HEK293 (cell line): Measurements from ENCODE around the gene VEZF1.

Experiments
- EGR2 ChIP-seq: fragments of 450-650 bp; formaldehyde crosslinking; IDR thresholded peaks from 2 replicates; pipeline ENCODE4 v1.5.1; 2016; ENCODE audit warnings: low read depth, missing biosample characterization, missing genetic modification characterization
- GLIS1 ChIP-seq: fragments of 450-650 bp; formaldehyde crosslinking; IDR thresholded peaks from 2 replicates; pipeline ENCODE4 v1.5.1; 2016; ENCODE audit warnings: missing biosample characterization, missing genetic modification characterization
- GLIS2 ChIP-seq: fragments of 450-650 bp; formaldehyde crosslinking; IDR thresholded peaks from 2 replicates; pipeline ENCODE4 v1.5.1; 2016; ENCODE audit warnings: missing biosample characterization, missing genetic modification characterization
- KLF7 ChIP-seq: fragments of 450-650 bp; formaldehyde crosslinking; IDR thresholded peaks from 2 replicates; pipeline ENCODE4 v1.5.1; 2016; ENCODE audit warnings: missing biosample characterization, missing genetic modification characterization, borderline replicate concordance
- PRDM10 ChIP-seq: fragments of 450-650 bp; formaldehyde crosslinking; IDR thresholded peaks from 2 replicates; pipeline ENCODE4 v1.5.1; 2016; ENCODE audit warnings: missing biosample characterization, missing genetic modification characterization
- REPIN1 ChIP-seq: fragments of 450-650 bp; formaldehyde crosslinking; IDR thresholded peaks from 2 replicates; pipeline ENCODE4 v1.5.1; 2017; ENCODE audit warnings: missing biosample characterization, missing genetic modification characterization, low read depth
- SP7 ChIP-seq: fragments of 450-650 bp; formaldehyde crosslinking; IDR thresholded peaks from 2 replicates; pipeline ENCODE4 v1.5.1; 2016; ENCODE audit warnings: missing biosample characterization, missing genetic modification characterization
- YY1 ChIP-seq: fragments of 450-650 bp; formaldehyde crosslinking; IDR thresholded peaks from 2 replicates; pipeline ENCODE4 v1.5.1; 2018; ENCODE audit warnings: missing biosample characterization, missing genetic modification characterization
- ZBTB44 ChIP-seq: fragments of 450-650 bp; IDR thresholded peaks from 2 replicates; pipeline ENCODE4 v1.5.1; 2018; ENCODE audit warnings: missing biosample characterization, mild to moderate bottlenecking, missing genetic modification characterization
- ZBTB7A ChIP-seq: fragments of 450-650 bp; formaldehyde crosslinking; IDR thresholded peaks from 2 replicates; pipeline ENCODE4 v1.5.1; 2016; ENCODE audit warnings: low read depth, missing biosample characterization, missing genetic modification characterization
- ZEB2 ChIP-seq: fragments of 450-650 bp; formaldehyde crosslinking; IDR thresholded peaks from 2 replicates; pipeline ENCODE4 v1.5.1; 2016; ENCODE audit warnings: missing biosample characterization, missing genetic modification characterization
- ZFHX2 ChIP-seq: fragments of 450-650 bp; formaldehyde crosslinking; conservative IDR thresholded peaks from 2 replicates; pipeline ENCODE4 v1.5.1; 2016; ENCODE audit warnings: missing biosample characterization, missing genetic modification characterization
- ZNF132 ChIP-seq: fragments of 450-650 bp; formaldehyde crosslinking; IDR thresholded peaks from 2 replicates; pipeline ENCODE4 v1.5.1; 2017; ENCODE audit warnings: missing biosample characterization, missing genetic modification characterization, borderline replicate concordance
- ZNF138 ChIP-seq: fragments of 450-650 bp; formaldehyde crosslinking; IDR thresholded peaks from 2 replicates; pipeline ENCODE4 v1.5.1; 2016; ENCODE audit warnings: missing biosample characterization, missing genetic modification characterization, borderline replicate concordance
- ZNF24 ChIP-seq: fragments of 450-650 bp; formaldehyde crosslinking; IDR thresholded peaks from 2 replicates; pipeline ENCODE4 v1.5.1; 2016; ENCODE audit warnings: missing biosample characterization, missing genetic modification characterization
- ZNF280C ChIP-seq: fragments of 450-650 bp; formaldehyde crosslinking; IDR thresholded peaks from 2 replicates; pipeline ENCODE4 v1.5.1; 2016; ENCODE audit warnings: missing biosample characterization, missing genetic modification characterization
- ZNF324 ChIP-seq: fragments of 450-650 bp; formaldehyde crosslinking; IDR thresholded peaks from 2 replicates; pipeline ENCODE4 v1.5.1; 2016; ENCODE audit warnings: missing biosample characterization, missing genetic modification characterization
- ZNF354C ChIP-seq: fragments of 450-650 bp; formaldehyde crosslinking; IDR thresholded peaks from 2 replicates; pipeline ENCODE4 v1.5.1; 2016; ENCODE audit warnings: missing biosample characterization, missing genetic modification characterization, low read depth, borderline replicate concordance
- ZNF423 ChIP-seq: fragments of 450-650 bp; formaldehyde crosslinking; IDR thresholded peaks from 2 replicates; pipeline ENCODE4 v1.5.1; 2016; ENCODE audit warnings: missing biosample characterization, missing genetic modification characterization
- ZNF449 ChIP-seq: fragments of 450-650 bp; formaldehyde crosslinking; IDR thresholded peaks from 2 replicates; pipeline ENCODE4 v1.5.1; 2017; ENCODE audit warnings: missing biosample characterization, mild to moderate bottlenecking, missing genetic modification characterization, moderate library complexity
- ZNF521 ChIP-seq: fragments of 450-650 bp; formaldehyde crosslinking; IDR thresholded peaks from 2 replicates; pipeline ENCODE4 v1.5.1; 2017; ENCODE audit warnings: missing biosample characterization, mild to moderate bottlenecking, missing genetic modification characterization
- ZNF701 ChIP-seq: fragments of 450-650 bp; formaldehyde crosslinking; IDR thresholded peaks from 2 replicates; pipeline ENCODE4 v1.5.1; 2016; ENCODE audit warnings: missing biosample characterization, missing genetic modification characterization
- TF ChIP-seq, protein P1 (sequence below): fragments of 450-650 bp; formaldehyde crosslinking; IDR thresholded peaks from 2 replicates; pipeline ENCODE4 v1.5.1; 2016; ENCODE audit warnings: missing biosample characterization, missing genetic modification characterization
- TF ChIP-seq, protein P2 (sequence below): fragments of 450-650 bp; formaldehyde crosslinking; IDR thresholded peaks from 2 replicates; pipeline ENCODE4 v1.5.1; 2016; ENCODE audit warnings: missing biosample characterization, missing genetic modification characterization

The VEZF1 gene

GRCh38 chr17:57988301-57989250, 522 bp upstream of the VEZF1 start (continued):
- TF ChIP-seq PRDM10 (tag by site-specific recombination) (peak; percentile 86), GLIS2 (tag by site-specific recombination) (no peak), ZNF24 (tag by site-specific recombination) (0 out of 2 replicates have a peak, but pooled peaks have one; percentile 37), ZNF132 (tag by site-specific recombination) (no peak), ZFHX2 (tag by site-specific recombination) (peak; percentile 75), KLF7 (tag by site-specific recombination) (no peak), ZNF423 (no peak), ZNF521 (tag by site-specific recombination) (no peak), ZNF449 (tag by site-specific recombination) (no peak), ZBTB44 (tag by site-specific recombination) (0 out of 2 replicates have a peak, but pooled peaks have one; percentile 4), EGR2 (tag by site-specific recombination) (peak; percentile 34), ZNF280C (tag by site-specific recombination) (no peak), YY1 (tag by site-specific recombination) (peak; percentile 67), ZNF354C (tag by site-specific recombination) (no peak), GLIS1 (peak; percentile 27), REPIN1 (tag by site-specific recombination) (peak; percentile 58; the same call in 1 of the 2 replicates), ZEB2 (tag by site-specific recombination) (peak; percentile 85; the same call in 1 of the 2 replicates), ZNF138 (tag by site-specific recombination) (no peak), ZNF324 (tag by site-specific recombination) (0 out of 2 replicates have a peak, but pooled peaks have one; percentile 15), SP7 (tag by site-specific recombination) (peak; percentile 53), ZNF701 (tag by site-specific recombination) (no peak), ZBTB7A (tag by site-specific recombination) (0 out of 2 replicates have a peak, but pooled peaks have one; percentile 53)
- TF ChIP-seq, protein P1, sequence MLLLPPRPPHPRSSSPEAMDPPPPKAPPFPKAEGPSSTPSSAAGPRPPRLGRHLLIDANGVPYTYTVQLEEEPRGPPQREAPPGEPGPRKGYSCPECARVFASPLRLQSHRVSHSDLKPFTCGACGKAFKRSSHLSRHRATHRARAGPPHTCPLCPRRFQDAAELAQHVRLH (tag by site-specific recombination): peak; percentile 53; the same call in 1 of the 2 replicates
- TF ChIP-seq, protein P2, sequence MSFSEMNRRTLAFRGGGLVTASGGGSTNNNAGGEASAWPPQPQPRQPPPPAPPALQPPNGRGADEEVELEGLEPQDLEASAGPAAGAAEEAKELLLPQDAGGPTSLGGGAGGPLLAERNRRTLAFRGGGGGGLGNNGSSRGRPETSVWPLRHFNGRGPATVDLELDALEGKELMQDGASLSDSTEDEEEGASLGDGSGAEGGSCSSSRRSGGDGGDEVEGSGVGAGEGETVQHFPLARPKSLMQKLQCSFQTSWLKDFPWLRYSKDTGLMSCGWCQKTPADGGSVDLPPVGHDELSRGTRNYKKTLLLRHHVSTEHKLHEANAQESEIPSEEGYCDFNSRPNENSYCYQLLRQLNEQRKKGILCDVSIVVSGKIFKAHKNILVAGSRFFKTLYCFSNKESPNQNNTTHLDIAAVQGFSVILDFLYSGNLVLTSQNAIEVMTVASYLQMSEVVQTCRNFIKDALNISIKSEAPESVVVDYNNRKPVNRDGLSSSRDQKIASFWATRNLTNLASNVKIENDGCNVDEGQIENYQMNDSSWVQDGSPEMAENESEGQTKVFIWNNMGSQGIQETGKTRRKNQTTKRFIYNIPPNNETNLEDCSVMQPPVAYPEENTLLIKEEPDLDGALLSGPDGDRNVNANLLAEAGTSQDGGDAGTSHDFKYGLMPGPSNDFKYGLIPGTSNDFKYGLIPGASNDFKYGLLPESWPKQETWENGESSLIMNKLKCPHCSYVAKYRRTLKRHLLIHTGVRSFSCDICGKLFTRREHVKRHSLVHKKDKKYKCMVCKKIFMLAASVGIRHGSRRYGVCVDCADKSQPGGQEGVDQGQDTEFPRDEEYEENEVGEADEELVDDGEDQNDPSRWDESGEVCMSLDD (tag by site-specific recombination): peak; percentile 67; the same call in 1 of the 2 replicates
